GM21717 (cell line): ENCODE measurements around the gene SSTR4.
"Not testable (repeated sequence)": the region's sequence is repeated elsewhere in the genome, so short reads cannot be mapped to it uniquely, and the experiment has no call there.

Experiments
- ATAC-seq: cut with Tn5 transposase; IDR thresholded peaks from one replicate; pipeline ENCODE4 v1.9.1; 2021; ENCODE audit warnings: mild to moderate bottlenecking, moderate library complexity; ENCODE audit not compliant: unreplicated experiment

Gene SSTR4, protein sequence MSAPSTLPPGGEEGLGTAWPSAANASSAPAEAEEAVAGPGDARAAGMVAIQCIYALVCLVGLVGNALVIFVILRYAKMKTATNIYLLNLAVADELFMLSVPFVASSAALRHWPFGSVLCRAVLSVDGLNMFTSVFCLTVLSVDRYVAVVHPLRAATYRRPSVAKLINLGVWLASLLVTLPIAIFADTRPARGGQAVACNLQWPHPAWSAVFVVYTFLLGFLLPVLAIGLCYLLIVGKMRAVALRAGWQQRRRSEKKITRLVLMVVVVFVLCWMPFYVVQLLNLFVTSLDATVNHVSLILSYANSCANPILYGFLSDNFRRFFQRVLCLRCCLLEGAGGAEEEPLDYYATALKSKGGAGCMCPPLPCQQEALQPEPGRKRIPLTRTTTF

DNA sequence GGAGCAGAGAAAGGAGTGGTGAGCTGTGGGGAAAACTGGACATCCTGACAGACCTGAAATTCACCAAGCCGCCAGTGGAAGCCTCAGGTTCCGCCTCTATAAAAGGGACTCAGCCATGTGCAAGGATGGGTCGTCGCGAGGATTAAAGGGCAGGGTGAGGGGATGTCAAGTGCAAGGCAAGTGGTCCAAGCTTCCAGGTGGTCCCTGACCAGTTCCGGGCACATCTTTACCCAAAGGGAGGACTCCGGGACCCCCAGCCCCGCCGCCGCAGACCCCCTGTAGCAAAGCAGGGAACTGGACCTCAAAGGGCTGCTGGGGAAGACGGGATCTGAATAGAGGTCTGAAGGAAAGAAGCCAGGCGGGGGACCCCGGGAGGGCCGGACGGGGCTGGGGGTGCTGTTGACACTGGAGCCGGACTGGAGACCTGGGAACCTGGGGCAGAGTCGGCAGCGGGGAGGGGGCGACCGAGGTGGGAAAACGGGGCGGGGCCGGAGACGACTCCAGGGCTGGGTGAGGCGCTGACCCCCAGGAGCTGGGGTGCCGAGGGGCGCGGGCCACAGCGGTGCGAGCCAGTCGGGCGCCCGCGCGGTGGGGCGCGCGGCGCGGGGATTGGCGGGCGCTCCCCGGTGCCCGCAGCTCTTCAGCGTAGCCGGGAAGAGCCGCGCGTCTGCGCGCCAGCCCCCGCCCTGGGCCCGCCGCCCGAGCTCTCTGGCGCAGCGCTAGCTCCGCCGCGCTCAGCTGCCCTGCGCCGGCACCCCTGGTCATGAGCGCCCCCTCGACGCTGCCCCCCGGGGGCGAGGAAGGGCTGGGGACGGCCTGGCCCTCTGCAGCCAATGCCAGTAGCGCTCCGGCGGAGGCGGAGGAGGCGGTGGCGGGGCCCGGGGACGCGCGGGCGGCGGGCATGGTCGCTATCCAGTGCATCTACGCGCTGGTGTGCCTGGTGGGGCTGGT lies at the start of gene SSTR4:
Gene SSTR4 (plus strand): TSS at position 592 of the 951 bp plus-strand sequence. CDS start 172 bp downstream, at position 764.
- no peak for ATAC-seq

DNA sequence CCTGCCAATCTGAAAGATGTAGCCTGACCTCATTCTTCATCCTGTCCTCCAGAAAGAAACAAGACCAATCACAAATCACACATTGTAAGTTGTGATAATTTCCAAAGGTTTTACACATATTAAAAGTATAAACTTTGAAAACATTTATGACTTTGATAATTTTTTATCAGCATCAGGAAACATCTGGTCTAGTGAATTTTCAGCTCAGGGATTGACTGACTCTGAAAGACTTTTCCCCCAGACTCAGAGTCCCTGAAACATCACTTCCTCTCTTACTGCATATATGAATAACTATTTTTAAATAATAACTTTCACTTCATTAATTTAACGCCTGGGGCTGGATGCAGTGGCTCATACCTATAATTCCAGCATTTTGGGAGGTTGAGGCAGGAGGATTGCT lies 48.5 kb upstream of the SSTR4 start:
- ATAC-seq = no peak

DNA sequence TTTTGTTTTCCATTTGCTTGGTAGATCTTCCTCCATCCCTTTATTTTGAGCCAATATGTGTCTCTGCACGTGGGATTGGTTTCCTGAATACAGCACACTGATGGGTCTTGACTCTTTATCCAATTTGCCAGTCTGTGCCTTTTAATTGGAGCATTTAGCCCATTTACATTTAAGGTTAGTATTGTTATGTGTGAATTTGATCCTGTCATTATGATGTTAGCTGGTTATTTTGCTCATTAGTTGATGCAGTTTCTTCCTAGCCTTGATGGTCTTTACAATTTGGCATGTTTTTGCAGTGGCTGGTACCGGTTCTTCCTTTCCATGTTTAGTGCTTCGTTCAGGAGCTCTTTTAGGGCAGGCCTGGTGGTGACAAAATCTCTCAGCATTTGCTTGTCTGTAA lies 43.7 kb upstream of the SSTR4 start:
- not testable (repeated sequence) for ATAC-seq

DNA sequence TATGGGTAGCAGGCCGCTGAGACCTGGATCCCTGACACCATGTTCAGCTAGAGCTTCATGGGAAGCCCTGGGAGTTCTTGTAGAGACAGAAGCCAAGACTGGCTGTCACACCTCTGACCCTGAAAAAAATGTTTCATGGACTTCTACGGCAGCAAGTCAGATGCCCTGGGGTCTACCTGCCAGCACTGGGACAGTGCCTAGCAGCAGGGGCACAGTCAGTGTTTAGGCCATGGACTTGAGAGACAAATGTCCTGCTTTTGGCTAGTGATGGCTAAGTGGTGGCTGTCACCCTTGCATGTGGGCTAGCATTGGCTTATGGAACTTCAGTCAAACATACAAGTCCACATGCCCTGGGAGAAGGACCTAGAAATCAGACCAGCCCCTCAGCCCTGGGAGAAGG lies 41.3 kb upstream of the SSTR4 start:
- no peak for ATAC-seq

DNA sequence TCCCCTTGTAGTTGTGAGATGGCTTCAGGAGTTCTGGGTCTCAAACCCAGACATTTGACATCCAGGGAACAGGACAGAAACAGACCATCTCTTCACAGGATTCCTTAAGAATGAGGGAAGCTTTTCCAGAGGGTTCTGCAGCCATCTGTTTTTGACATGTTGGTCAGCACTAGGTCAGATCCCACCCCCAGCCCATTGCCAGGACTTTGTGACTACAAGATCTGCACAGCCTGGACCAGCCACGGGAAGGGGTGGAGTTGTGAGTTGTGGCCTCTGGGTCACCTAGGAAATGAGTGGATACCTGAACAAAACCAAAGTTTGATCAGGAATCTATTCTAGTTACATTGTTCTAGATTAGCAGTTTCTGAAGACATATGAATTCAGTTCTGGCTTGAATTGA lies 39.2 kb upstream of the SSTR4 start:
- ATAC-seq = no peak

DNA sequence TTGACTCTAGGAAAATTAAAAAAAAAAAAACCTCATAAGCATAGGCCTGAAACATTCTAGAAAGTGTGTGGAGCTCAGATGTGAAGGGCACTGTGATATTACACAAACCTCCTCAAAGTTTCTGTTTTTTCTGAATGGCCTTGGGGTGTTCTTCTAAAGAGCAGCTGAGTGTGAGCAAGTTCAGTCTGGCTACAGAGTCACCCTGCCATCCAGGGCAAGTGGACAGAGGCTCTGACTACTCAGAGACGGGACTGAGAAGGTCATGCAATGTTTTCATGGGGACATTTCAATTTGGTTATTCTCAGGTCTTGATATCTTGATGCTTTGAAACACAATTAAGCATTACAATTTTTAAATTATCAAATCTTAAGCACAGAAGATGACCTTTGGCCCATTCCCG lies 36.6 kb upstream of the SSTR4 start:
- ATAC-seq = no peak

DNA sequence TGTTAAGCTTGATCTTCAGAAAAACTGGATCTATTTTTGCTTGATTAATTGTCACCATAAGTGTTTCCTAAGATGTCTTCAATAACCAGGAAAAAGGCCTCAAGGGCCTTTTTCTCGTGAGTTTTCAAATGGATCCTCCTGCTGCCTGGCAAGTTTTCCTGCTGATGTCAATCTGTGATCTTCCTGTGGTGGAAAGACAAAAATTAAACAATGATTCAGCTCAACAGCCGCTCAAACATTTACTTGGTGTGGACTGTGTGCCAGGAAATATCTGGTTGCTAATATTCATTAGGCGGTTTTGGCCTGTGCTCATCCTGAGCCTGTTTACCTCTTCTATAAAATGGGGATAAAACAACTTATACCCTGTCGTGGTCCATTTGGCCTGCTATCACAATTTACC lies 35.4 kb upstream of the SSTR4 start:
- no peak for ATAC-seq

DNA sequence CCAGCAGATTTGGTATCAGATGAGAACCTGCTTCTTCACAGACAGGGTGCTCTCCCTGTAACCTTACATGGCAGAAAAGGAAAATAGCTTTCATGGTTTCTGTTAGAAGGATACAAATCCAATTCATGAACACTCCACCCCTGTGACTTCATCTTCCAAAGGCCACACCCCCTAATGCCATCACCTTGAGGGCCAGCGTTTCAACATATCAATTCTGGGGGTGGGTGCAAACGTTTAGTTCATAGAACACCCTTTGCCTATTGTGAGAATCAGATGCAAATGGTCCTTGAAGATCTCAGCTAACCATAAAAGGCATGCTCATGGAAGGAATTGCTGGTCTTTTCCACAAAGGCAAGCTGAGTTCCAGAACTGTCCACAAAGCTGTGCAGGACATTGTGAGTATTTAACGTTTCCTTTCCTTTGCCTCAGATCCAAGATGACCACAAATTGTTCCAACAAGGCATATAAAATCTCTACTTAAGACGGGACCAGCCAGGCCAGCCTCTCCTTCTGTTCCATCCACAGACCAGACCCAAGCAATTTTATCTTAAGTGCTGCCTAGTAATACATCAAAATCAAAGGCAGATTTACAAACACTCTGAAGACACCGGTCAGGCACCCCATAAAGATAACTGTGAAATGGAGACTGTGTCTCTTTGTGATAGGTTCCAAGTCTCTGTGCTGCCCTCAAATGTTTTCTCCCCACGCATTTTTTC lies 34.7 kb upstream of the SSTR4 start:
- no peak for ATAC-seq

DNA sequence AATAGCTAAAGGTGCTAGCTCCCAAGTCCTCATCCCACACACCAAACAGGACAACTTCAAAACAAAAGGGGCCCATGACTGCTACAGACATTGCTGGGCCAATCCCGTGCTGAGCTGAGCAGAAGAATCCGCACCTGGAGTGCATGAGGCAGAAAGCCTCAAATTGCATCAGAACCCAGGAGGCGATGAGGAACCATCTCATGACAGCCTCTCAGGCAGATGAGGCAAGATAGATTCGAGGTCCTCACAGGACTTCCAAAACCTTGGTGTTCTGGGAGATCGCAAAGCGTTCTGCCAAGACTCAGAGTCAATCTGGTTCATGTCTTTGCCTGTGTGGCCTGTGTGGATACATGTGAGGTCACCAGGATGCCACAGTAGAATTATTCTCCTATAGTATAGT lies 32.8 kb upstream of the SSTR4 start:
- ATAC-seq = no peak

DNA sequence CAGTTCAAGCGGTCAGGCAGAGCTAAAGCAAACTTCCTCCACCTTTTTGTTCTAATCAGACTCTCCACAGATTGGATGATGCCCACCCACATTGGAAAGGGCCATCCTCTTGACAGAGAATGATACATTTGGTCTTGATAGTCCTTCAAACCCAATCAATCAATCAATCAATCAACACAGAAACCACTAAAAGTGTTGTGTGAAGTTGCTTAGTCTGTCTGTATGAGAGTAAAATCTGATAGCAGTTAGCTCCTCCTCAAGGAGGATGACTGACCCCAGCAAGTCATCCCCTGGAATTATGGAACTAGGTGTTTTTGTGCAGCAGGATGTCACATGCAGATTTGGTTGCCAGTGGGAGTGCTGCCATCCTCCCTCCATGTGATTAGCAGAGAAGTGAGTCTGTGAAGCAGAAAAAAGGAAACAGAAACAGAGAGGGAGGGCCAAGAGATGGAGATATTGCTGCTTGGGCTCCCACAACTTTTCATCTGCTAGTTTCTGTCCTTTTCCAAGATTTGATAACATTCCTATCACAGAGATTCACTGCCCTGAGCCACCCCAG lies 32.0 kb upstream of the SSTR4 start:
- ATAC-seq = no peak

DNA sequence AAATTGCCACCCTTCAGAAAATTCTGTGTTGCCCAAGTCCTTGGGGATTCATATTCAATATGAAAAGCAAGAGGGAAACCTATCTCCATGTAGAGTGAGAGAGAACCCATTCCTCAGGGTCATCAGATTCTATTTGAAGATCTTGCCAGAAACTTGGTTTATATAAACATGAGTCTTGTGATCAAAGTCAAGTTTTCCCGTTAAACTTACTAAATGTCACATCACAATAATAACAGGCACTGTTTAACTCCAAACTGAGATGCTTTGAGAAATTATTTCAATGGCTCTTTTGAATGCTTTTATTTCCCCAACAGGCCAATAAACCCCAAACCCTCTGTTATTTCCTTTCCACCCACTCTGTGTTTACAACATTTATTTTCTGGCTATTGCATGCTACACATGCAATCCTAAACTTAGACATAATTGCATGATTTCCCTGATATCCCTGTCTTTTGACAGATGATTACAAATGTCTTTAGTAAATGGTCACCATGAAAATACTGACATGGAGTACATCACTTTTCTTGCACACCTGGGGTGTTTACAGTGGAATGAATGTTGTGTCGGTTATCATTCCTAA lies 31.1 kb upstream of the SSTR4 start:
- no peak for ATAC-seq

DNA sequence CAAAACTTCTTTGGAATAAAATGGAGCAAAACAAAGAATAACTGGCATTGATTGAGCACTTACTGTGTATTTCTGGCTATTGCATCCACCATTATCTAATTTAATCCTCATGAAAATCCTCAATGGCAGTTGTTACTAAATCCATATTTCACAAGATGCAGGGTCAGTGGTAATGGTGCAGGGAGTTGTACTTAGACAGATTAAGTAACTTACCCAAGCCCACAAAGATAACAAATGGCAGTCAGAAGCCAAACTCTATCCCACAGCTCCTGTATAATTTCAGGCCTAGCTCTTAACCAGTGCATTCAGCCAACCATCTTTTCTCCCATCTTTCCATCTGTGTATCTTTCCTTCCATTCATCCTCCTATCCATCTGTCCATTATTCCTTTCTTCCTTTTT lies 29.3 kb upstream of the SSTR4 start:
- no peak for ATAC-seq

DNA sequence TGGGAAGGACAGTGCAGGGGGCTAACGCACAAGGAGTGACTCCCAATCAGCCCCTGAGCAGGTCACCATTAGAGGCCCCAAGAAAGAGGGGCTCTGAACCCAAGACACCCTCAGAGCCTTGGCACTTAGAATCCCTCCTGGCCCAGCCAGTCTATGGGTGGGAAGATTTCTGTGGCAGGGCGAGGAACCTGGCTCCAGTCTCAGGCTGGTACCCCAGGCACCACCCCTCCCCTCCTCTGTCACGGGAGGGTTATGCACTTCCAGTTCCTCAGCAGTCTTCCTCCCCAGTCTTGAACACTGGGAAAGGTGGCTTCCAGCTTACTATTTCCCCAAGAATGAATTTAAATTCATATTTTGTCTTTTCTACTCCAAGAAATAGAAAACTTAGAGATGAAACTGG lies 27.6 kb upstream of the SSTR4 start:
- ATAC-seq = no peak

DNA sequence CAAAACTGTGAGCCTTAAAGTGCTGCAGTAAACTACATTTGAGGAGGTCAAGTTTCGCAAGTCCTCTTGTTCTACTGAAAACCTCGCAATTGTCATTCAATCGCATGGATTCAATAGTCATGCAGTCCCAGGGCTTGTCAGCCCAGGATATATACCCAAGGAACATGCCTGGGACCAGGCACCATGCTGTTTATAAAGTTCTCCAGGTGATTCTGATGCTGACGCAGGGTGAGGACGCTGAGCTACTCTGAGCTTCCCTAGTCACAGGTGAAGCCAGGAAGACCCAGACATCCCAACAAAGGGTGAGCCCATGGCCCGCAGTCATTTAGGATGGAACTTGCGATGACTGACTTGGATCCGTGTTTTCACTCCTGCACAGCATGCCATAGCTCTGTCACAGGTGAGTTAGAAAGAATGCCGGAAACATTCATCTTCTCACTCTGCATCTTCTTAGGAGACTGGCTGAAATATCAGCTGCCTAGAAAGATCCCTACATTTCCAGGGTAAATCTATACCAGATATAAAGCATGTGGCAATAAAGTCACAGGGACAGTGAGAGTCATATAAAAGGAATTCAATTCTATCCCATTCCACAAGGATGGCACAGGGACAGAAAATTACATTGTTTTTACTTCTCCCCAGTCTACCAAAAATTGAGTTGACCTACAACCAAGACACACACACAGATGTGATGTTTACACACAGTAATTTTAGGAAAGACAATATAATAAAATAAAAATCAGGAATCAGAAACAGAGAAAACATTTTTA lies 27.0 kb upstream of the SSTR4 start:
- ATAC-seq = no peak

DNA sequence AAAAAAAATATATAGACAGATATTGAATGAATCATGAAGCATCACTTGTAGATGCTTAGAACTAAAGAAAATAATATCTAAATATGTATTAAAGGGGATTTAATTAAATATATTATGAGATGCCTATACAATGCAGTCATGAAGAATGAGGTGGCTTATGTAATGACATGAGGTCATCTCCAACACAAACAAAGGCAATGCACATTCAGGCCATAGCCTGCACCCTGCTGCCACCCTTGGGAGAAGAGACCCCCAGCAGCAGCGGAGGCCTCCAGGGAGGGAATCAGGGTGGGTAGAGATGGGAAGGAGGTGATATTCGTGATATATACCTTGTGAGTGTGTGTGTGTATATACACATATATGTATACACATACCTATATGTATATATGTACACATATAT lies 26.4 kb upstream of the SSTR4 start:
- ATAC-seq = no peak

DNA sequence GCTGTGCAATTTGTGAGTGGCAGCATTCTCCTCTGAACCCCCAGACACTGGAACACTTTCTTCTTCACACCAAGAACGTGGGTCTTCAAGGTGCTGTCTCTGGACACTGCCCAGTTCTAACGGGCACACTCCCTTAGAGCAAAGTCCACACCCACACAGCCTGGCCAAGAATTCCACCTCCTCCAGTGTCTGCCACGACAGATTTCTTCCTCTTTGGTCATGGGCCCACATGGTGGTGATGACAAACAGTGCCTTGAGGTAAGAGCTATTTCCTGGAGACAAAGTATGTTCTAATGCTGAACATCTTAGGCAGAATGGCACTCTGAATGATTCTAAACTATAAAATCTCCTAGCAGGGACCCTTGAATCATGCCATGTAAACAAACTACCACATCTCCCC lies 25.5 kb upstream of the SSTR4 start:
- ATAC-seq = no peak

DNA sequence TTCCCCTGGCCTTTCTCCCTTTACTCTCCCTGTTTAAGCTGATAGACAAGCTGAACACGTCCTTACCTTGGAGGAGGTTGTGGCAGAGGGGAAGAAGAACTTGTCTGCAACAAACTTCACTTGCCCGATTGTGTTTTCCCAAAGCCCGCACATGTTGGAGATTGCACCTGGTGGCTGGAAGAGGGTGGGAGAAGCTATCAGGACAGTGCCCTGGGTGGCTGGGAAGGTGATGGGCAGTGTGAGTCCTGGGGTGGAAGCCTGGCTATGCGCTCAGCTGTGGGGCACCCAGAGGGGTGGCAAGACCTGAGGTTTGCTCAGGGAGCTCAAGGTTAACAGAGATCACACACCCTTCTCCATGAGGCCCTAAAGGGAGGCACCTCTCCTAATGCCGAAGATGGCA lies 25.0 kb upstream of the SSTR4 start:
- no peak for ATAC-seq

DNA sequence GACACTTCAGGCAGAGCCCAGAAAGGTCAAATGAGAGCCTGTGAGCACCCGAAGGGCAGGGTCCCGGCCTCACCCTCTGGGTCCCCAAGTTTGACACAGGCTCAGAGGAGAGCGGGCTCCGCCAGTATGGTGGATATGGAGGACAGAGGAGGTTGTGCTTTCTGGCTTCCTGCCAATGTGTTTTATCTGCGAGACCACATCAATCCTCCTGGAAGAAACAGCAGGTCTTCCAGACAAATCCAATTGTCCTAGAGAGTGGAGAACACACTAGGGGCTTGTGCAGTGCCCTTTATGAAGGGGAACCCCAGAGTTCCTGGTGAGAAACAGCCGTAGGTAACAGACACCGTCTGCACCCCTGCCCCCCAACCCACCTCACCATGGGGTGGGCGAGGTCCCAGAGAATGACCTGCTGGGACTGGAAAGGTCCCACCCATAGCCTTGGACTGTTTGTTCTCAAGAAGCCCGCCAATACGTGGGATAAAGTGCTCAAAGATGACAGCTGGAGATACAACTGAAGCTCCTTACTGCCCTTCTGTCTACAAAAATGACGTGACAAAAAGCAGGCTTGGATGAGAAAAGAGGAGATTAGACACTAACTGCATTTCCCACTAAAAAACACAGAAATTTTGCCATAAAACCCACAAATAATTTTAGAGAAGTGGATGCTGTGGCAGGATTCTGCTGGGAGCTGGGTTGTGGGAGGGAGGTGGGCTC lies 23.9 kb upstream of the SSTR4 start:
- no peak for ATAC-seq

DNA sequence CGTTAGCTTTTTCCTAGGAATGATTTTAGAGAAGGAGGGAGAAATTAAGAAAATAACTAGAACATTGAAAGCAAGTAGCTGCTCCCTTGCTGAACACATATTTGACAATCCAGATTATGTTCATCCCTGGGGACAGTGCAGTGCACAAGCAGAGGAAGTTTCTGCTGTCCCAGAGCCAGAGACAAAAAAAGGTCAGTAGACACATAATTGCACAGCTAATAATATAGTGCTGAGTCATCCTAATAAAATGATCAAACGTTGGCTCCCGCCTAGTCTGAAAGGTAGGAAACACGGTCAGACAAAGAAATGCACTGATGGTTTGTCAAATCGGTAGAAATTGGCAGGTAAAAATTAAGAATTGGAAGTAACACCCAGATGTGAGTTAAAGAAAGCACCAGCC lies 21.7 kb upstream of the SSTR4 start:
- no peak for ATAC-seq
